Astrocyte (in vitro differentiated cells and primary cell): ENCODE data around the gene SYNDIG1L.

Experiments
- EZH2 ChIP-seq: IDR thresholded peaks from 2 replicates; pipeline ENCODE4 v1.6.1; 2012; ENCODE audit warnings: mild to moderate bottlenecking, low read length, inconsistent platforms; ENCODE audit not compliant: insufficient read depth
- TF ChIP-seq, protein P1 (sequence below): IDR thresholded peaks from 2 replicates; pipeline ENCODE4 v1.5.1; 2011; ENCODE audit warnings: low read depth, mild to moderate bottlenecking, inconsistent platforms, low read length, moderate library complexity; ENCODE audit not compliant: insufficient read depth

DNA sequence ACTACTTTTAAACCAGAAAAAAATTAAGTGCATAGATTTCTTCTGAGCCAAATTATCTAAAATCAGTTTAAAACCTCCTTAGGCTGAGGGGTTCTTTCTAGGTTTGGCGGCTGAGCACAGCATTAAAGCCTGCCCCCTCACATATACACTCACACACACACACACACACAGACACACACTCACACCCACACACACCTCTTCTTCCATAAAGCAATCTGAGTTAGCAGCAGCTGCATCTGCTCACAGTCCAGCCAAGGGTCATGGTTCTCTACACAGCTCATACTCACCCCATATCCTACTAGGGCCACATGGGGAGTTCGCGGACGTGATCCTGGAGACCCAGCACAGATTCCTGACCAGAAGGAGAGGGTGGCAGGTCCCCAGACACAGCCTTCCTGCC, 12.4 kb downstream of the SYNDIG1L start:
- TF ChIP-seq, protein P1, sequence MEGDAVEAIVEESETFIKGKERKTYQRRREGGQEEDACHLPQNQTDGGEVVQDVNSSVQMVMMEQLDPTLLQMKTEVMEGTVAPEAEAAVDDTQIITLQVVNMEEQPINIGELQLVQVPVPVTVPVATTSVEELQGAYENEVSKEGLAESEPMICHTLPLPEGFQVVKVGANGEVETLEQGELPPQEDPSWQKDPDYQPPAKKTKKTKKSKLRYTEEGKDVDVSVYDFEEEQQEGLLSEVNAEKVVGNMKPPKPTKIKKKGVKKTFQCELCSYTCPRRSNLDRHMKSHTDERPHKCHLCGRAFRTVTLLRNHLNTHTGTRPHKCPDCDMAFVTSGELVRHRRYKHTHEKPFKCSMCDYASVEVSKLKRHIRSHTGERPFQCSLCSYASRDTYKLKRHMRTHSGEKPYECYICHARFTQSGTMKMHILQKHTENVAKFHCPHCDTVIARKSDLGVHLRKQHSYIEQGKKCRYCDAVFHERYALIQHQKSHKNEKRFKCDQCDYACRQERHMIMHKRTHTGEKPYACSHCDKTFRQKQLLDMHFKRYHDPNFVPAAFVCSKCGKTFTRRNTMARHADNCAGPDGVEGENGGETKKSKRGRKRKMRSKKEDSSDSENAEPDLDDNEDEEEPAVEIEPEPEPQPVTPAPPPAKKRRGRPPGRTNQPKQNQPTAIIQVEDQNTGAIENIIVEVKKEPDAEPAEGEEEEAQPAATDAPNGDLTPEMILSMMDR = no peak
- TF ChIP-seq EZH2 = no peak
